H1 (cell line): ENCODE data around the gene REC8. TPM values are rescaled to one million over a fixed set of nuclear protein-coding genes. Genes with fewer than 3 reads are reported as not detected.

Experiments
- BRCA1 ChIP-seq: IDR thresholded peaks from 2 replicates; pipeline ENCODE4 v1.6.1; 2012; ENCODE audit warnings: low read depth, low read length, improper control_type of control experiment
- CBX5 ChIP-seq: fragments of 300-800, 300-1000 bp; sonication (generic); IDR thresholded peaks from 2 replicates; pipeline ENCODE4 v1.7.1; 2016; ENCODE audit warnings: antibody characterized with exemption, low read length, low read depth
- CBX8 ChIP-seq: fragments of 300-800, 300-1000 bp; sonication (generic); IDR thresholded peaks from 2 replicates; pipeline ENCODE4 v1.7.1; 2016; ENCODE audit warnings: low read depth, low read length, borderline replicate concordance
- CHD1 ChIP-seq: IDR thresholded peaks from 2 replicates; pipeline ENCODE4 v1.6.1; 2012; ENCODE audit warnings: low read depth, low read length, improper control_type of control experiment
- EGR1 ChIP-seq: IDR thresholded peaks from 2 replicates; pipeline ENCODE4 v1.6.1; 2011; ENCODE audit warnings: low read depth, low read length, borderline replicate concordance
- EP300 ChIP-seq, 2 experiments: IDR thresholded peaks; 1 replicate in 1 of 2; 2 replicates in 1 of 2; pipeline ENCODE4 v1.6.1; 2011 to 2012; ENCODE audit warnings: low read depth in 2 of 2, low read length in 2 of 2, mild to moderate bottlenecking in 2 of 2, borderline replicate concordance in 1 of 2, inconsistent platforms in 1 of 2, moderate library complexity in 1 of 2
- EZH2 ChIP-seq: fragments of 200-600 bp; sonication (generic); IDR thresholded peaks from 2 replicates; pipeline ENCODE4 v1.7.1; 2012; ENCODE audit warnings: low read depth, mild to moderate bottlenecking, moderate library complexity, low read length, inconsistent platforms; ENCODE audit not compliant: severe bottlenecking
- GABPA ChIP-seq: IDR thresholded peaks from 2 replicates; pipeline ENCODE4 v1.6.1; 2011; ENCODE audit warnings: mild to moderate bottlenecking, low read length, moderate library complexity, borderline replicate concordance; ENCODE audit not compliant: insufficient read depth
- GTF2F1 ChIP-seq: IDR thresholded peaks from 2 replicates; pipeline ENCODE4 v1.6.1; 2012; ENCODE audit warnings: low read depth, low read length, improper control_type of control experiment, borderline replicate concordance
- HDAC2 ChIP-seq, 2 experiments: fragments of 300-600 bp in 1 of 2; sonication (generic) in 1 of 2; IDR thresholded peaks; 2 replicates each; pipeline ENCODE4 v1.6.1; 2011 to 2012; ENCODE audit warnings: low read depth in 2 of 2, low read length in 2 of 2, mild to moderate bottlenecking in 2 of 2, moderate library complexity in 2 of 2, borderline replicate concordance in 1 of 2, inconsistent platforms in 1 of 2
- JUN ChIP-seq: IDR thresholded peaks from 2 replicates; pipeline ENCODE4 v1.6.1; 2011; ENCODE audit warnings: low read depth, mild to moderate bottlenecking, improper control_type of control experiment, low read length
- MAFK ChIP-seq: IDR thresholded peaks from 2 replicates; pipeline ENCODE4 v1.6.1; 2012; ENCODE audit warnings: low read depth, mild to moderate bottlenecking, improper control_type of control experiment, low read length
- NANOG ChIP-seq: IDR thresholded peaks from 2 replicates; pipeline ENCODE4 v1.6.1; 2011; ENCODE audit warnings: low read length, low read depth, mild to moderate bottlenecking, inconsistent platforms; ENCODE audit not compliant: insufficient read depth, poor library complexity, severe bottlenecking
- RBBP5 ChIP-seq: IDR thresholded peaks from 2 replicates; pipeline ENCODE4 v1.7.1; 2012; ENCODE audit warnings: low read depth, mild to moderate bottlenecking, inconsistent platforms, low read length, moderate library complexity, borderline replicate concordance
- RFX5 ChIP-seq: IDR thresholded peaks from 2 replicates; pipeline ENCODE4 v1.6.1; 2011; ENCODE audit warnings: low read depth, low read length, improper control_type of control experiment, borderline replicate concordance
- RNF2 ChIP-seq: fragments of 200-900, 300-1000 bp; sonication (generic); IDR thresholded peaks from 2 replicates; pipeline ENCODE4 v1.7.1; 2016; ENCODE audit warnings: borderline replicate concordance, low read depth, mild to moderate bottlenecking, antibody characterized with exemption, low read length; ENCODE audit not compliant: poor library complexity, severe bottlenecking; ENCODE audit errors: missing control alignments
- SUZ12 ChIP-seq: fragments of 200-600 bp; sonication (generic); IDR thresholded peaks from 2 replicates; pipeline ENCODE4 v1.6.1; 2012; ENCODE audit warnings: mild to moderate bottlenecking, inconsistent platforms, low read length, moderate library complexity, mixed read lengths
- TCF12 ChIP-seq: IDR thresholded peaks from 2 replicates; pipeline ENCODE4 v1.6.1; 2011; ENCODE audit warnings: low read depth, mild to moderate bottlenecking, low read length
- polyA plus RNA-seq, 7 experiments: library from polyadenylated mRNA; depleted of rRNA in 3 of 7; stranded (reverse) in 5 of 7; unstranded in 2 of 7; fragments of >200 nt in 5 of 7; fragments of 200-250 nt in 2 of 7; gene quantifications; 1 replicate in 5 of 7; 2 replicates in 1 of 7; 4 replicates in 1 of 7; pipeline versions ENCODE4 v1.2.1 to v1.2.3, GENCODE V29; 2011 to 2013; ENCODE audit warnings: missing spikeins in 2 of 7, mixed read lengths in 2 of 7
- total RNA-seq: library from RNA; stranded (reverse); fragmentation: NEBNext Ultra II Directional; extraction: Animal tissue kit (Norgen Biotek cat#: 25700); gene quantifications from 2 replicates; pipeline ENCODE4 v1.2.1, GENCODE V29; 2021
- TF ChIP-seq, protein P1 (sequence below), 3 experiments: IDR thresholded peaks; 1 replicate in 2 of 3; 2 replicates in 1 of 3; pipeline versions ENCODE4 v1.5.1 to v1.6.1; 2011; ENCODE audit warnings: low read length in 3 of 3, mild to moderate bottlenecking in 3 of 3, inconsistent platforms in 2 of 3, low read depth in 1 of 3, moderate library complexity in 1 of 3; ENCODE audit not compliant: insufficient read depth in 1 of 3; ENCODE audit errors: control extremely low read depth in 1 of 3

The REC8 gene
- total and polyA plus RNA-seq, 2 of the 8 experiments (the other 6 are each of a cell fraction or from before 2014, with no cell fraction given): 9.8 to 28.5 TPM

DNA sequence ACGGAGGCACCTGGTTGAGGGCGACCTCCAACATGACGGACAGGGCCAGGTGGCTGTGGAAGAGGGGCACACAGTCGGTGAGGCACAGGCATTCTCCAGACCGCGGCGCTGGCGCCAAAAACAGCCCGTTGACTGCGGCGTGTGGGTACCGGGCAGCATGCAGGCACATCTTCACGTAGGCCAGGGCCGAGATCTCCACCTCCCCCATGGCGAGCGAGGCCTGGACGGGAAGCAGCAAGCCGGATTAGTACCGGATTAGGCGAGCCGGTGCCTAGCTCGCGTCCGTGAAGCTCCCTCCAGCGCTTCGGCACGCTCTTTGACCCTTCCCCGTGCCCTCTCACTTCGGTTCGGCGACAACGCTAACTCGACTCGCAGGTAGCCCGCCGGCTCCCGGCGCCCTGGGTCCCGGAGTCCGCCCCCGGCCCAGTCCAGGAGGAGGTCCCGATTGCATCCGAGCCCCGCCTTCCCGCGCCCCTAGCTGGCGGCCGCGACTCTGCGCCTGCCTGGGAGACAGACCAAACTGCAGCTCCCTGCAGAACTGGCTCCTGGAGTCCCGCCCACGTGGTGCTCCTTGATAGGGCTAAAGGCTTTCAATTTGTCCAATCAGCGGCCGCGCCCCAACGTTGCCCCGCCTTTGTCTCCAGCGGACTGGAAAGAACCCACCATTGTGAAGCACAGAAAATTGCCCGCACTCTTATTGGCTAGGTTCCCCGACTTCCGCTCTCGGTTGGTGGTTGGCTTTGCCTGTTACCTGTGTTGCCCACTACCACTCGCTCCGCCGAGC is 30.6 kb upstream of the REC8 start, which contains the start of gene EMC9 (continued):
- TF ChIP-seq, protein P1, sequence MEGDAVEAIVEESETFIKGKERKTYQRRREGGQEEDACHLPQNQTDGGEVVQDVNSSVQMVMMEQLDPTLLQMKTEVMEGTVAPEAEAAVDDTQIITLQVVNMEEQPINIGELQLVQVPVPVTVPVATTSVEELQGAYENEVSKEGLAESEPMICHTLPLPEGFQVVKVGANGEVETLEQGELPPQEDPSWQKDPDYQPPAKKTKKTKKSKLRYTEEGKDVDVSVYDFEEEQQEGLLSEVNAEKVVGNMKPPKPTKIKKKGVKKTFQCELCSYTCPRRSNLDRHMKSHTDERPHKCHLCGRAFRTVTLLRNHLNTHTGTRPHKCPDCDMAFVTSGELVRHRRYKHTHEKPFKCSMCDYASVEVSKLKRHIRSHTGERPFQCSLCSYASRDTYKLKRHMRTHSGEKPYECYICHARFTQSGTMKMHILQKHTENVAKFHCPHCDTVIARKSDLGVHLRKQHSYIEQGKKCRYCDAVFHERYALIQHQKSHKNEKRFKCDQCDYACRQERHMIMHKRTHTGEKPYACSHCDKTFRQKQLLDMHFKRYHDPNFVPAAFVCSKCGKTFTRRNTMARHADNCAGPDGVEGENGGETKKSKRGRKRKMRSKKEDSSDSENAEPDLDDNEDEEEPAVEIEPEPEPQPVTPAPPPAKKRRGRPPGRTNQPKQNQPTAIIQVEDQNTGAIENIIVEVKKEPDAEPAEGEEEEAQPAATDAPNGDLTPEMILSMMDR (IDR thresholded peaks at IDR 0.05; ENCODE audit: control extremely low read depth in 1 of 3, insufficient read depth in 1 of 3, low read depth in 1 of 3, low read length in 3 of 3): peak; percentile 23 to 48 (median 26); a peak in 3 of 4 replicates
- TF ChIP-seq NANOG (peak; percentile 31), RFX5 (peak; percentile 69; the same call in 1 of the 2 replicates), GABPA (no peak), MAFK (no peak), CBX5 (no peak), EP300 (IDR thresholded peaks at IDR 0.05; ENCODE audit: borderline replicate concordance in 1 of 2, low read depth in 2 of 2, low read length in 2 of 2) (no peak), BRCA1 (no peak), JUN (no peak), HDAC2 (IDR thresholded peaks at IDR 0.05; ENCODE audit: borderline replicate concordance in 1 of 2, low read depth in 2 of 2, low read length in 2 of 2) (no peak; a peak in 1 of 4 replicates), CBX8 (no peak), CHD1 (no peak), SUZ12 (no peak), TCF12 (0 out of 2 replicates have a peak, but pooled peaks have one; percentile 4), EZH2 (no peak), RBBP5 (peak; percentile 54; the same call in 1 of the 2 replicates), RNF2 (no peak), EGR1 (peak; percentile 75; the same call in 1 of the 2 replicates), GTF2F1 (0 out of 2 replicates have a peak, but pooled peaks have one; percentile 42)
